Stimulated activated CD8-positive, alpha-beta memory T cell treated with anti-CD3 and anti-CD28 coated beads, Interleukin-7, amount 100 ng/mL, for 24 hours (primary cell): ENCODE data around the gene NPEPPS.

Source experiments
- DNase-seq: peaks from one replicate; pipeline ENCODE4 v3.0.0-alpha.2; 2020; ENCODE audit warnings: low read depth

NPEPPS gene

GRCh38 chr17:47632991-47633390 is 102.1 kb downstream of the NPEPPS start:
- no peak for DNase-seq

DNA sequence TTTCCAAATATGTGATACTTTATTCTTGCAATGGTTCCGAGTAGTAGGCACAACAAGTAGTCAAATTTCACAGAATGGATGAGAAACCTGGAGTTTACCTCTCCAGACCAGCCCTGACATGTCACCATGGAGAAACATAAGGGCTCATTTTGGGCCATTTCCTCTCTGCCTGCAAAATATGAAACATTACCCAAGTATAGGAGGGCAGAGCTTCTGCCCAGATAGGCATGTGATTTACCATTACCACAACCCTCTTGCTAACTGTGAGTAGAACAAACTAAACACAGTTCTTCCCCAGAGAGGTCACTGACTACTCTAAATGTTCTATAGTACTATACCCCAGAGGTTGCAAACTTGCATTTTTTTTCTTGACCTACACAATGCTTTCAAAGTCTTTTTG is 103.1 kb downstream of the NPEPPS start:
- no peak for DNase-seq

- no peak for DNase-seq
Measured at GRCh38 chr17:47634870-47635269, 104.0 kb downstream of the NPEPPS start.

DNA sequence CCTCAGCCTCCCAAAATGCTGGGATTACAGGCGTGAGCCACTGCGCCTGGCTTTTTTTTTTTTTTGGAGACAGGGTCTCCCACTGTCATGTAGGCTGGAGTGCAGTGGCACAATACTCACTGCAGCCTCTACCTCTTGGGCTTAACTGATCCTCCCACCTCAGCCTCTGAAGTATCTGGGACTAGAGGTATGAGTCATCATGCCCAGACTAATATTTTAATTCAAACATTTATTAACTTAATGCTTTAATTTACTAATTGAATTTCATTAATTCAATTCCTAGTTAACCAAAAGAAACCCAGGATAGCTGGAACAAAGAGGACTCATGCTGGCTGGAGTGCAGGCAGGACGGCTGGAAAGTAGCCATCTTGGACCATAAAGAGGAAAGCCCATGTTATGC is 104.8 kb downstream of the NPEPPS start:
- DNase-seq: no peak

DNA sequence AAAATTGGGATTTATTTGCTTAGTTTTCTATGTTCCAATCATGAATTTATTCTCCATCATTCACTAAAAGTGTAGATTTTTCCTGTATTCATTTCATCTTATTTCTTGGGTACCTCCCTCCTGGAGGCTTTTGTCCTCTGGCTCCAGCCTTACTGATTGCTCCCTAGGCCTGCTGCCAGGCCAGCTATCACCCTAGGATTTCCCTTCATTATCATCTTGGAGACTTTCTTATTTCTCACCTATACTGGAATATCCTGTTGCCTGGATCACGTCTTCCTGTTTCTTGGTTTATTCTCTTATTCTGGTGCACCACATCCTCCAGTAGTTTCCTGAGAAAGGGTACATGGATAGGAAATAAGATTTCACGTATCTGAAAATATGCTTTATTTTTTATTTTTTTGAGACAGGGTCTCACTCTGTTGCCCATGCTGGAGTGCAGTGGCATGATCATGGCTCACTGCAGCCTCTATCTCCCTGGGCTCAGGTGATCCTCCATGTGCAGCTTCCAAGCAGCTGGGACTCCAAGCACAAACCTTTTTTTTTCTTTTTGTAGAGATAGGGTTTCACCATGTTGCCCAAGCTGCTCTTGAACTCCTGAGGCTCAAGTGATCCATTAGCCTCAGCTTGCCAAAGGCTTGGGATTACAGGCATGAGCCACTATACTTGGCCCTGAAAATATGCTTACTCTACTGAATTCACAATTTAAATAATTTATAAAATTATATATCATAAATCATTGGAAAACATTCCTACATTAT is 105.5 kb downstream of the NPEPPS start:
- DNase-seq: no peak

- DNase-seq: no peak
Measured at GRCh38 chr17:47638903-47639302, 108.0 kb downstream of the NPEPPS start.

- no peak for DNase-seq
Measured at GRCh38 chr17:47640076-47640475, 109.2 kb downstream of the NPEPPS start.

GRCh38 chr17:47641202-47641601 is 110.3 kb downstream of the NPEPPS start:
- no peak for DNase-seq

- DNase-seq: no peak
Measured at GRCh38 chr17:47643116-47643515, 112.2 kb downstream of the NPEPPS start.

GRCh38 chr17:47644324-47644723 is 113.4 kb downstream of the NPEPPS start:
- DNase-seq: no peak

DNA sequence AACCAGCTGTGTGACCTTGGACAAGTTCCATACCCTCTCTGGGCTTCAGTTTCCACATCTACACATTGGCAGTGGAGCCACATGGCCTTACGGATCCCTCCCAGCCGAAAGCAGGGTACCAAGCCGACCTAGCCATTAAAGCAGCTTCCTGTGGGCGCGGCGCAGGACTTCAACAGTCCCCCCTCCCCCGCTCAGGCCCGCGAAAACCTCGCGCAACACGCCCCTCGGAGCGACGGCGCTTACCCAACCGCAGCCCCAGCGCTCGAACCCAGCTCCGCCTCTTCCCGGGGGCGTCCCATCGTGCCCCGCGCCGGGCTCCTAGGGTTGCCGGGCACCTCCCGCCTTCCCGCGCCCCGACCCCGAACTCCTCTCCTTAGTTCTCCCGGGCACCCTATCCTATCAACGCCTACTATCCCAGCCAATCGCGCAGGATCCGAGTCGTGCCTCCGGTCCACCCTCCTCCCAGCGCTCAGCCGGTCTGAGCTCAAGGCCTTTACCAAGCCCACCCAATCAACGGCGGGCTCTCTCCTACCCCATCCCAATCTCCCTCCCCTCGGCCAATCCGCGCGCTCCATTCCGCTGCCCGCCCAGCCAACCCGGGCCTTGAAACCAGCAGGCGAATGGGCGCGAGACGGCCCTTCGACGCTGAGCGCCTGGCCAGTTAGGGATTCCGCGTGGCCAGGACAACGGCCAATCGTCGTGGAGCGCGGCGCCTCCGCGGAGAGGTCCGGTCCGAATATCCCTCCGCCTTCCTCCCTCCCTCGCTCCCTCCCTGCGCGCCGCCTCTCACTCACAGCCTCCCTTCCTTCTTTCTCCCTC is 118.5 kb downstream of the NPEPPS start, which contains the start of gene KPNB1:
Gene KPNB1, plus strand, starts transcription at position 767 of the 819 bp plus-strand sequence. CDS start 326 bp downstream, outside the sequence.
- DNase-seq: peak; percentile 93

GRCh38 chr17:47649972-47650524 is 119.1 kb downstream of the NPEPPS start:
- peak; percentile 21 for DNase-seq

DNA sequence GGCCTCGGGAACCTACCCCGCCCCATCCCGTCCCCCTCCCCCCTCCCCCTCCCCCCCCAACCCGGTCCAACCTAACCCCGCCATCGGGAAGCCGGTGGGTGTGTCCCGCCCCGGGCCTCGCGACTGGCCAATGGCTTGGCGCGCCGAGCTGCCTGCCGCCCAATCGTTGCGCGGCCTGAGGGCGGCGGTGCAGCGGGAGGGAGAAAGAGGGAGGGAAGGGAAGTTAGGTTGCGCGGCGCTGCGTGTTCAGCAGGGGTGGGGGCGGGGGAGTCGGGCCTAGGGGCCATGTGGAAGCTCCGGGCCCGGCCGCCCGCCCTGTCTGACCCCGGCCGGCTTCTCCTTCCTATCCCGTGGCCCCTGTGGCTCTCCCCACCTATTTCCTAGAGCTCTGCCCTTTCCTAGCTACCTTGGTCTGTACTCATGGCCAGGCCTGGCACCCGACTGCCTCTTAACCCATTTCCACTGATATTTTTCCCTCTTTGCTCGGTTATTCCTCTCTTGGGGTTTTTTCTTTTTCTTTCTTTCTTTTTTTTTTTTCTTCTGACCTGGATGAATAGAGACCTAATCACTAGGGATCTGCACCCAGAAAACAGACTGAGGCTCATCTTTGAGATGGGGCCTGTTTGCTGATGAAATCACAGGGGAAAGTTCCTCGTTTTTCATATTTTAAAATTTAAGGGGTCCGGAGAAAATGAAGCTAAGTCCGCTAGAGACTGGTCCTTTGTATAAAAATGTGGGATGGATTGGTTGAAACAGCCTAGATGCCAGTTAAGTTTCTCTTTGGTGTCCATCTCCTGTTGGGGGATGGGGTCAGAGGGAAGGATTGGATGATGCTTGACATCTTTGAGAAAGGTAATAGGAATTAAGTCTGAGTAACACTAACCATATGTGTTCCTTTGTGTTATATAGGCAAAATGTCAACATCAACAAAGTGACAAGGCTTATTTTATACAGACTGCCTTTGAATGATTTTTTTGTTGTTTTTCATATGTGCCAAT is 119.9 kb downstream of the NPEPPS start:
- peak; percentile 89 for DNase-seq

- DNase-seq: no peak
Measured at GRCh38 chr17:47651704-47652103, 120.8 kb downstream of the NPEPPS start.

- no peak for DNase-seq
Measured at GRCh38 chr17:47652570-47652969, 121.7 kb downstream of the NPEPPS start.

DNA sequence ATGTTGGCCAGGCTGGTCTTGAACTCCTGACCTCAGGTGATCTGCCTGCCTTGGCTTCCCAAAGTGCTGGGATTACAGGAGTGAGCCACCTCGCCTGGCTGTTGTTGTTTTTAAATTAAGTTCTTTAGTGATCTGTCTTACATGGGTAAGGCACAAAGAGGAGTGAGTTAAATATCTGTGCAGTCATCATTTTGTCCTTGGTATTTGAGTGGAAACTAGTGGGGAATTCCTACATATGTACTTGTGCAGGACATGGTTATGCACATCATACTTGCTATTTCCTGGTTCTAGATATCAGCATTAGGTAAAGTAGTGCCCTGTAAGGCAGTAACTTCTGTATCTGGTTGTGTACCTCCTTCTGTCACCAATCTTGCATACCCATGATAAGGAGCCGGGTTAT is 122.5 kb downstream of the NPEPPS start:
- no peak for DNase-seq

DNA sequence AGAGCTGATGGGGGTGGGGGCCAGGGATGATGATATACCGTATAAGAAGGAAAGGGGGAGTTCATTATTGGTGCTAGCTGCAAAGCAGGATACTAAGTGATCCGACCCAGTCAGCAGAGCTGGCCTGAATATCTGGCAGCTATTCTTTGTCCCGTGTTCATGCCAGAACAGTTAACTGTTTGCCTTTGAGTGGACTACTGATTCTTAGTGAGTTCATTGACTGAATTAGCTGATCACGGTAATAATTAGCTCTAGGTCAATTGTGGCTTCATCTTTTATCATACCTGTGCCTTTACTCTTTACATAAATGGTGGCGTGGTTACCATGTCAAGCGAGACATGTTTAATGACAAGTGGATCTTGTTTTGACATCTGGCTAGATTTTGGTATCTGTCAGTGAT is 124.1 kb downstream of the NPEPPS start:
- DNase-seq: no peak

DNA sequence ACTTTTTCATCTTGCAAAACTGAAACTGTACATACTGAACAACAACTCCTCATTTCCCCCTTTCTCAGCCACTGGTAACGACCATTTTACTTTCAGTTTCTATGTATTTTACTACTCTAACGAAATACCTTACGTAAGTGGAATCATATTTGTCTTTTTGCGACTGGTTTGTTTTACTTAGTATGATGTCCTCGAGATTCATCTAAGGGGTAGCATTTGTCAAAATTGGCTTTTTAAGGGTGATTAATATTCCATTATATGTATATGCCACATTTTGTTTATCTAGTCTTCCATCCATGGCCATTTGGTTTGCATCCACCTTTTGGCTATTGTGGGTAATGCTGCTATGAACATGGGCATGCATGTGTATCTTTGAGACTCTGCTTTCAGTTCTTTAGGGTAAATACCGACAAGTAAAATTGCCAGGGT is 129.2 kb downstream of the NPEPPS start:
- no peak for DNase-seq

DNA sequence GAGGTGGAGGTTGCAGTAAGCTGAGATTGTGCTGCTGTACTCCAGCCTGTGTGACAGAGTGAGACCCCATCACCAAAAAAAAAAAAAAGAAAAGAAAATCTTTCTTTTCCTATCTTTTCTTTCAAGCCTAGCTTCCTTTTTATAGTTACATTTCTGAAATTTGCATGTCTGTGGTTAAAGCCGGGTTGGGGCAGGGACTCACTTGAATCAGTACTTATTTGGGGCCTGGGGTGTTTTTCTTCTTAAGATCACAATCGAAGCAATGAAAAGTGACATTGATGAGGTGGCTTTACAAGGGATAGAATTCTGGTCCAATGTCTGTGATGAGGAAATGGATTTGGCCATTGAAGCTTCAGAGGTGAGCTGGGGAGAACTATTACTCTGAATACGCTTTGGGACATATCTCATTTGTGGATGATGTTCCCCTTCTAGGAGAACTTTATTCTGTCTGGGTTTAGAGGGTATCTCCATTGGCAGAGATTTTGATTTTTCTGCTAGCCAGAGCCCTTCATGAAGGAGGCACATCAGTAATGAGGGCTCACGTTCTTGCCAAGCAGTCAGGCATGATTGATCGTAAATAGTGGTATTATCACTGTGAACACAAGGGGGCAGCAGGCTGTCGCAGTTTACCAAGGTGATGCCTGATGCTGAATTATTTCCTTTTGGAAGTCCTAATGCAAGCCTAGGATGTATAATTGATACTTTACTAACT is 133.2 kb downstream of the NPEPPS start:
- DNase-seq: no peak

DNA sequence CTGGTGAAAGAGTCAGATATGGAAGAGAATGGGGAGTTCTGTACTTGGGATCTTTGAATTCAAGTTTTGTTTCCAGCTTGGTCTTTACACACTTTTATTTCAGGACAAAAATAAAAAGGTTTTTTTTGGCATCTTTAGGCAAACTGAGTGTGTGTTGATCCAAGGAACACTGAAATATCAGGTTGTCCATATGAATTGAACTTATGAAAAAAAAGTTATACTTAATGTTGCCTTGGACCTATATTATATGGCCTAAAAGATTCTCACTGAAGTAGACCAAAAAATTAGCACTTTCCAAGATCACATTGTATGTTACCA is 133.7 kb downstream of the NPEPPS start:
- no peak for DNase-seq

DNA sequence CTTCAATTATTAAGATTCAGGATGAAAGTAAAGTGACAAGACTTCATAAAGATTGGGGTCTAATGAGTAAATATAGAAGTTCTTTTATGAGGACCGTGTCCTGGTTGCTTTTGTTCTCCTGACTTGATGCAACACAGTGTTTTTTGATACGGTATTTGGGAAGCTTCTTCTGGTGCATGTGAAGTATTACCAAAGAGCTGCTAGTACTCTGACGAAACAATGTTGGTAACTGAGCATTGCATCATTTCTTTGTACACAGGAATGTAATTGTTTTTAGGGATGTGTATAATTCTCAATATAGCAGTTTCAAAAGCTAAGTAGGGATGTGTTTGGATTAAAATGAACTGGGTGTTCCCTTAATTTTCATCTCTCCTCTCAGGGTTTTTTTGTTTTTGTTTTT is 134.7 kb downstream of the NPEPPS start:
- DNase-seq: no peak
